HG03432 (cell line): Measurements from ENCODE around the gene GNGT1.
"Not testable (repeated sequence)": the region's sequence is repeated elsewhere in the genome, so short reads cannot be mapped to it uniquely, and the experiment has no call there.

Experiments used
- ATAC-seq: cut with Tn5 transposase; IDR thresholded peaks from one replicate; pipeline ENCODE4 v1.9.1; 2021; ENCODE audit warnings: mild to moderate bottlenecking, moderate library complexity; ENCODE audit not compliant: unreplicated experiment

The GNGT1 gene

GRCh38 chr7:93902777-93903423 lies 3.5 kb upstream of the GNGT1 start:
- ATAC-seq = peak; percentile 53

- no peak for ATAC-seq
These were observed 4.0 kb downstream of the GNGT1 start for GRCh38 chr7:93910076-93910994.

- not testable (repeated sequence) for ATAC-seq
These were observed 4.9 kb downstream of the GNGT1 start for GRCh38 chr7:93911242-93911641.

- peak; percentile 61 for ATAC-seq
These were observed 5.3 kb downstream of the GNGT1 start for GRCh38 chr7:93911661-93912060.

GRCh38 chr7:93913197-93913596 lies 6.8 kb downstream of the GNGT1 start:
- ATAC-seq = no peak

GRCh38 chr7:93914581-93915066 lies 8.3 kb downstream of the GNGT1 start:
- no peak for ATAC-seq

- not testable (repeated sequence) for ATAC-seq
These were observed 9.0 kb downstream of the GNGT1 start for GRCh38 chr7:93915206-93915842.

- peak; percentile 69 for ATAC-seq
These were observed 9.5 kb downstream of the GNGT1 start for GRCh38 chr7:93915888-93916287.

- peak; percentile 13 for ATAC-seq
These were observed 9.9 kb downstream of the GNGT1 start for GRCh38 chr7:93916315-93916714.

- ATAC-seq = no peak
These were observed 14.3 kb downstream of the GNGT1 start for GRCh38 chr7:93920496-93921182.

GRCh38 chr7:93921186-93921585 lies 14.8 kb downstream of the GNGT1 start:
- no peak for ATAC-seq

GRCh38 chr7:93921607-93922566 lies 15.5 kb downstream of the GNGT1 start, which contains the start of gene GNG11:
Gene GNG11 (plus strand): TSS chr7:93921735. CDS start chr7:93922138, 403 bp downstream.
- peak; percentile 96 for ATAC-seq

- no peak for ATAC-seq
These were observed 16.9 kb downstream of the GNGT1 start for GRCh38 chr7:93923296-93923695.

- no peak for ATAC-seq
These were observed 17.6 kb downstream of the GNGT1 start for GRCh38 chr7:93923942-93924341.

GRCh38 chr7:93926800-93927199 lies 20.4 kb downstream of the GNGT1 start:
- no peak for ATAC-seq

- no peak for ATAC-seq
These were observed 21.2 kb downstream of the GNGT1 start for GRCh38 chr7:93927585-93927984.

GRCh38 chr7:93931655-93932054 lies 25.3 kb downstream of the GNGT1 start:
- no peak for ATAC-seq

- ATAC-seq = no peak
These were observed 26.8 kb downstream of the GNGT1 start for GRCh38 chr7:93933156-93933555.

- ATAC-seq = no peak
These were observed 28.7 kb downstream of the GNGT1 start for GRCh38 chr7:93935102-93935501.

- no peak for ATAC-seq
These were observed 31.5 kb downstream of the GNGT1 start for GRCh38 chr7:93937818-93938217.
